Metanephros (tissue), 1 donor: Measurements from ENCODE around the gene KIF16B. TPM values are rescaled to one million over a fixed set of nuclear protein-coding genes. Genes with fewer than 3 reads are reported as not detected.

Experiments
- total RNA-seq: library from RNA; depleted of rRNA; stranded (reverse); fragments of >200 nt; gene quantifications from one replicate; pipeline ENCODE4 v1.2.3, GENCODE V29; 2014

The KIF16B gene, protein sequence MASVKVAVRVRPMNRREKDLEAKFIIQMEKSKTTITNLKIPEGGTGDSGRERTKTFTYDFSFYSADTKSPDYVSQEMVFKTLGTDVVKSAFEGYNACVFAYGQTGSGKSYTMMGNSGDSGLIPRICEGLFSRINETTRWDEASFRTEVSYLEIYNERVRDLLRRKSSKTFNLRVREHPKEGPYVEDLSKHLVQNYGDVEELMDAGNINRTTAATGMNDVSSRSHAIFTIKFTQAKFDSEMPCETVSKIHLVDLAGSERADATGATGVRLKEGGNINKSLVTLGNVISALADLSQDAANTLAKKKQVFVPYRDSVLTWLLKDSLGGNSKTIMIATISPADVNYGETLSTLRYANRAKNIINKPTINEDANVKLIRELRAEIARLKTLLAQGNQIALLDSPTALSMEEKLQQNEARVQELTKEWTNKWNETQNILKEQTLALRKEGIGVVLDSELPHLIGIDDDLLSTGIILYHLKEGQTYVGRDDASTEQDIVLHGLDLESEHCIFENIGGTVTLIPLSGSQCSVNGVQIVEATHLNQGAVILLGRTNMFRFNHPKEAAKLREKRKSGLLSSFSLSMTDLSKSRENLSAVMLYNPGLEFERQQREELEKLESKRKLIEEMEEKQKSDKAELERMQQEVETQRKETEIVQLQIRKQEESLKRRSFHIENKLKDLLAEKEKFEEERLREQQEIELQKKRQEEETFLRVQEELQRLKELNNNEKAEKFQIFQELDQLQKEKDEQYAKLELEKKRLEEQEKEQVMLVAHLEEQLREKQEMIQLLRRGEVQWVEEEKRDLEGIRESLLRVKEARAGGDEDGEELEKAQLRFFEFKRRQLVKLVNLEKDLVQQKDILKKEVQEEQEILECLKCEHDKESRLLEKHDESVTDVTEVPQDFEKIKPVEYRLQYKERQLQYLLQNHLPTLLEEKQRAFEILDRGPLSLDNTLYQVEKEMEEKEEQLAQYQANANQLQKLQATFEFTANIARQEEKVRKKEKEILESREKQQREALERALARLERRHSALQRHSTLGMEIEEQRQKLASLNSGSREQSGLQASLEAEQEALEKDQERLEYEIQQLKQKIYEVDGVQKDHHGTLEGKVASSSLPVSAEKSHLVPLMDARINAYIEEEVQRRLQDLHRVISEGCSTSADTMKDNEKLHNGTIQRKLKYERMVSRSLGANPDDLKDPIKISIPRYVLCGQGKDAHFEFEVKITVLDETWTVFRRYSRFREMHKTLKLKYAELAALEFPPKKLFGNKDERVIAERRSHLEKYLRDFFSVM (N-terminal part only)
- total RNA-seq: 24.4 TPM

GRCh38 chr20:16573001-16573965, at the start of gene KIF16B:
Gene KIF16B (minus strand): TSS chr20:16573448. CDS start chr20:16573275, 173 bp downstream.

Other genes starting within 250 kb of the KIF16B start
- 45.7 TPM for gene SNRPB2, start 156.6 kb upstream of the KIF16B start, total RNA-seq
- gene OTOR, start 174.9 kb upstream of the KIF16B start, total RNA-seq: not detected